SK-N-SH (cell line): ENCODE data around the gene RWDD3. TPM values are rescaled to one million over a fixed set of nuclear protein-coding genes. Genes with fewer than 3 reads are reported as not detected.

ENCODE experiments used
- CTCF ChIA-PET: fragments of 300-600, 350-600 bp; formaldehyde crosslinking; extraction: SDS; loops from one replicate; lab custom pipeline; 2021; lab: Yijun Ruan, JAX
- POLR2A ChIA-PET: fragments of 350-600 bp; sonication (Branson Sonifier 250); formaldehyde crosslinking; extraction: SDS; loops from one replicate; lab custom pipeline; 2020; ENCODE audit warnings: antibody characterized with exemption, inconsistent platforms; lab: Yijun Ruan, JAX
- DNase-seq: peaks from one replicate; pipeline ENCODE4 v3.0.0; 2012
- H2AFZ ChIP-seq: fragments of 200-600 bp; sonication (generic); 2 replicates; pipeline ENCODE4 v1.8.1; 2016; ENCODE audit warnings: antibody characterized with exemption, mild to moderate bottlenecking, low read depth
- H3F3A ChIP-seq: fragments of 200-600 bp; sonication (generic); replicated peaks from 2 replicates; pipeline ENCODE3; 2016; ENCODE audit warnings: antibody characterized with exemption, mild to moderate bottlenecking; ENCODE audit not compliant: insufficient read depth
- H3K27ac ChIP-seq, 2 experiments: fragments of 200-500 bp in 1 of 2; fragments of 200-600 bp in 1 of 2; sonication (Bioruptor generic) in 1 of 2; sonication (generic), shearing (Covaris generic) in 1 of 2; 2 replicates each; pipeline versions ENCODE4 v1.5.1 to v1.6.1; 2014 to 2016; ENCODE audit warnings: low read depth in 2 of 2, inconsistent platforms in 1 of 2, low read length in 1 of 2, mild to moderate bottlenecking in 1 of 2, mixed read lengths in 1 of 2
- H3K27me3 ChIP-seq: fragments of 200-600 bp; sonication (generic), shearing (Covaris generic); 2 replicates; pipeline ENCODE4 v1.6.1; 2016; ENCODE audit warnings: mixed run types; ENCODE audit not compliant: insufficient read depth
- H3K36me3 ChIP-seq, 2 experiments: fragments of 200-500 bp in 1 of 2; fragments of 200-600 bp in 1 of 2; sonication (Bioruptor generic) in 1 of 2; sonication (generic) in 1 of 2; replicated peaks in 1 of 2; 2 replicates each; pipeline versions ENCODE3 to v1.5.1; 2014 to 2016; ENCODE audit warnings: low read length in 1 of 2, mild to moderate bottlenecking in 1 of 2; ENCODE audit not compliant: insufficient read depth in 2 of 2, control insufficient read depth in 1 of 2
- H3K4me1 ChIP-seq, 2 experiments: fragments of 200-500 bp in 1 of 2; fragments of 200-600 bp in 1 of 2; sonication (Bioruptor generic) in 1 of 2; sonication (generic), shearing (Covaris generic) in 1 of 2; 2 replicates each; pipeline versions ENCODE4 v1.5.1 to v1.6.1; 2014 to 2016; ENCODE audit warnings: low read depth in 1 of 2, low read length in 1 of 2, mixed run types in 1 of 2; ENCODE audit not compliant: insufficient read depth in 2 of 2, control insufficient read depth in 1 of 2
- H3K4me2 ChIP-seq: fragments of 200-600 bp; sonication (generic), shearing (Covaris generic); 2 replicates; pipeline ENCODE4 v1.6.1; 2017; ENCODE audit warnings: mixed run types
- H3K4me3 ChIP-seq, 2 experiments: fragments of 200-500 bp in 1 of 2; fragments of 200-600 bp in 1 of 2; sonication (Bioruptor generic) in 1 of 2; sonication (generic), shearing (Covaris generic) in 1 of 2; 2 replicates each; pipeline versions ENCODE4 v1.5.1 to v1.8.1; 2014 to 2016; ENCODE audit warnings: low read depth in 2 of 2, inconsistent platforms in 1 of 2, low read length in 1 of 2, mild to moderate bottlenecking in 1 of 2, mixed read lengths in 1 of 2, moderate library complexity in 1 of 2
- H3K79me2 ChIP-seq: fragments of 200-600 bp; sonication (generic); 2 replicates; pipeline ENCODE4 v1.8.1; 2017; ENCODE audit warnings: mild to moderate bottlenecking; ENCODE audit not compliant: insufficient read depth
- H3K9ac ChIP-seq: fragments of 200-600 bp; sonication (generic); 2 replicates; pipeline ENCODE4 v1.6.1; 2017; ENCODE audit warnings: mixed run types
- H3K9me2 ChIP-seq: fragments of 200-600 bp; sonication (generic); 2 replicates; pipeline ENCODE4 v1.6.1; 2017; ENCODE audit warnings: mixed run types
- H3K9me3 ChIP-seq: fragments of 200-600 bp; sonication (generic); 2 replicates; pipeline ENCODE4 v1.6.1; 2017; ENCODE audit warnings: mixed run types, mild to moderate bottlenecking, moderate library complexity
- H4K20me1 ChIP-seq: fragments of 200-600 bp; sonication (generic); 2 replicates; pipeline ENCODE4 v1.6.1; 2017; ENCODE audit warnings: mild to moderate bottlenecking, mixed run types; ENCODE audit not compliant: insufficient read depth
- CTCF ChIP-seq: fragments of 200-600 bp; sonication (generic); IDR thresholded peaks from 2 replicates; pipeline ENCODE4 v1.6.1; 2017; ENCODE audit warnings: antibody characterized with exemption, mild to moderate bottlenecking, moderate library complexity
- FOXJ3 ChIP-seq: sonication (generic); formaldehyde crosslinking; IDR thresholded peaks from 2 replicates; pipeline ENCODE4 v1.5.1; 2020; ENCODE audit warnings: mild to moderate bottlenecking, missing genetic modification reagents
- FOXM1 ChIP-seq: IDR thresholded peaks from 2 replicates; pipeline ENCODE4 v1.4.0; 2012; ENCODE audit warnings: low read depth, mild to moderate bottlenecking
- GATA2 ChIP-seq: sonication (generic); formaldehyde crosslinking; IDR thresholded peaks from 2 replicates; pipeline ENCODE4 v1.5.0; 2020; ENCODE audit warnings: mild to moderate bottlenecking, missing genetic modification reagents
- MXI1 ChIP-seq: IDR thresholded peaks from 2 replicates; pipeline ENCODE4 v1.6.1; 2012; ENCODE audit warnings: mild to moderate bottlenecking, low read depth, low read length, improper control_type of control experiment
- NFIC ChIP-seq: IDR thresholded peaks from 2 replicates; pipeline ENCODE4 v1.4.0; 2012; ENCODE audit warnings: borderline replicate concordance
- REST ChIP-seq: IDR thresholded peaks from 2 replicates; pipeline ENCODE4 v1.6.1; 2012; ENCODE audit warnings: mild to moderate bottlenecking, low read depth, low read length, moderate library complexity
- SIN3A ChIP-seq: IDR thresholded peaks from 2 replicates; pipeline ENCODE4 v1.6.1; 2012; ENCODE audit warnings: low read depth, mild to moderate bottlenecking, low read length, moderate library complexity, borderline replicate concordance
- TAF1 ChIP-seq: IDR thresholded peaks from 2 replicates; pipeline ENCODE4 v1.6.1; 2012; ENCODE audit warnings: low read depth, mild to moderate bottlenecking, low read length, moderate library complexity, borderline replicate concordance
- TEAD4 ChIP-seq: IDR thresholded peaks from 2 replicates; pipeline ENCODE4 v1.4.0; 2012; ENCODE audit warnings: mild to moderate bottlenecking, borderline replicate concordance; ENCODE audit not compliant: insufficient read depth
- USF1 ChIP-seq: IDR thresholded peaks from 2 replicates; pipeline ENCODE4 v1.4.0; 2012; ENCODE audit warnings: low read depth, borderline replicate concordance
- USF2 ChIP-seq: fragments of 150-350 bp; IDR thresholded peaks from 2 replicates; pipeline ENCODE4 v1.6.1; 2017; ENCODE audit warnings: antibody characterized with exemption, low read length, low read depth, borderline replicate concordance
- WGBS: methylation state at CpG from one replicate; pipeline ENCODE4 v1.1.6; 2017; ENCODE audit warnings: low lambda C conversion rate; 5-methylcytosine and 5-hydroxymethylcytosine counted together
- polyA plus RNA-seq, 3 experiments: library from polyadenylated mRNA; depleted of rRNA; stranded (reverse); fragments of >200 nt; gene quantifications; 2 replicates each; pipeline ENCODE4 v1.2.3, GENCODE V29; 2012

Gene RWDD3
- polyA plus RNA-seq, 1 of the 3 experiments (the other 2 are of a cell fraction): 11.9 TPM

GRCh38 chr1:95245029-95245428 is 11.0 kb downstream of the RWDD3 start:
- no peaks in the 10 kb centered on the region for H4K20me1 ChIP-seq
- no peaks in the 10 kb centered on the region for H3K9me2 ChIP-seq
- H2AFZ ChIP-seq: no peak overlapping the region
- H3K36me3 ChIP-seq: peaks cover 59 to 70% of the 10 kb centered on the region in 2 experiments
- H3F3A ChIP-seq: no peaks in the 10 kb centered on the region
- POLR2A ChIA-PET: interaction anchor here (2.1 kb wide), 1 partner anchor 11 kb away, joined by 8 read pairs; the partner anchor contains the start of gene RWDD3
- peaks cover 3 to 4% of the 10 kb centered on the region in 2 experiments; a peak in 2 of 4 replicates for H3K4me1 ChIP-seq
- H3K79me2 ChIP-seq: peaks cover 36% of the 10 kb centered on the region
- no peaks in the 10 kb centered on the region for H3K27me3 ChIP-seq
- 92% methylated on average over 1 of the region's 1 CpG for WGBS
- H3K9ac ChIP-seq: no peak overlapping the region
- DNase-seq: no peak
- no peak overlapping the region for H3K4me3 ChIP-seq
- no peak overlapping the region for H3K27ac ChIP-seq
- H3K4me2 ChIP-seq: no peak overlapping the region
- CTCF ChIA-PET: interaction anchor here (1.2 to 3.6 kb wide), 3 partner anchors 11 to 202 kb away, joined by 3 to 36 read pairs (median 3); partner anchors contain the start of gene RWDD3
- H3K9me3 ChIP-seq: no peaks in the 10 kb centered on the region; the same call in 1 of the 2 replicates
- TF ChIP-seq GATA2 (CRISPR knock-in tag) (no peak), SIN3A (no peak), CTCF (no peak), TEAD4 (no peak), MXI1 (no peak), NFIC (no peak), REST (no peak), USF2 (no peak), FOXJ3 (no peak), TAF1 (no peak), USF1 (no peak), FOXM1 (no peak)
- TF ChIP-seq, all 33 proteins: peak for 0
